C4-2B (cell line): Measurements from ENCODE around the gene SSR1.

ENCODE experiments used
- H3K27ac ChIP-seq: fragments of 450-650 bp; 2 replicates; pipeline ENCODE4 v1.5.1; 2017
- ZFX ChIP-seq: fragments of 450-650 bp; IDR thresholded peaks from 2 replicates; pipeline ENCODE4 v1.6.1; 2017
- TF ChIP-seq, protein P1 (sequence below): fragments of 450-650 bp; conservative IDR thresholded peaks from 2 replicates; pipeline ENCODE4 v1.5.1; 2017; ENCODE audit warnings: mild to moderate bottlenecking

The SSR1 gene

DNA sequence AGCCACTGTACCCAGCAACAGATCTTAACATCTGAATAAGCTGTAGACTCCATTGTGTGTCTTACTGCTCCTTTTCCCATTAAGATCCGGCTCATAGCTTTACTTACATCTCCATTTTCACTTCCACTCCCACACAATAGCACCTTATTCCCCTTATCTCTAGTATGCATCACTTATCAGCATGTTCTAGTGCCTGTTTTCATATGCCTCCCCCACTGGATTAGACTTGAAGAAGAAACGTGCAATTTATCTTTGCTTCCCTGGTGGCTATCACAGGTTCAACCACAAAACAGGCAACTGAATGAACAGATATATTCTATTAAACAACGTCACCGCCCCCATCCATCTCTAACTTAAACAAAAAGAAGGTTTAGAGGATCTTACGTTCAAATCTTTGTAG, 12.1 kb downstream of the SSR1 start:
- no peak for TF ChIP-seq ZFX
- TF ChIP-seq, protein P1, sequence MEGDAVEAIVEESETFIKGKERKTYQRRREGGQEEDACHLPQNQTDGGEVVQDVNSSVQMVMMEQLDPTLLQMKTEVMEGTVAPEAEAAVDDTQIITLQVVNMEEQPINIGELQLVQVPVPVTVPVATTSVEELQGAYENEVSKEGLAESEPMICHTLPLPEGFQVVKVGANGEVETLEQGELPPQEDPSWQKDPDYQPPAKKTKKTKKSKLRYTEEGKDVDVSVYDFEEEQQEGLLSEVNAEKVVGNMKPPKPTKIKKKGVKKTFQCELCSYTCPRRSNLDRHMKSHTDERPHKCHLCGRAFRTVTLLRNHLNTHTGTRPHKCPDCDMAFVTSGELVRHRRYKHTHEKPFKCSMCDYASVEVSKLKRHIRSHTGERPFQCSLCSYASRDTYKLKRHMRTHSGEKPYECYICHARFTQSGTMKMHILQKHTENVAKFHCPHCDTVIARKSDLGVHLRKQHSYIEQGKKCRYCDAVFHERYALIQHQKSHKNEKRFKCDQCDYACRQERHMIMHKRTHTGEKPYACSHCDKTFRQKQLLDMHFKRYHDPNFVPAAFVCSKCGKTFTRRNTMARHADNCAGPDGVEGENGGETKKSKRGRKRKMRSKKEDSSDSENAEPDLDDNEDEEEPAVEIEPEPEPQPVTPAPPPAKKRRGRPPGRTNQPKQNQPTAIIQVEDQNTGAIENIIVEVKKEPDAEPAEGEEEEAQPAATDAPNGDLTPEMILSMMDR: no peak
- no peak overlapping the region for H3K27ac ChIP-seq

DNA sequence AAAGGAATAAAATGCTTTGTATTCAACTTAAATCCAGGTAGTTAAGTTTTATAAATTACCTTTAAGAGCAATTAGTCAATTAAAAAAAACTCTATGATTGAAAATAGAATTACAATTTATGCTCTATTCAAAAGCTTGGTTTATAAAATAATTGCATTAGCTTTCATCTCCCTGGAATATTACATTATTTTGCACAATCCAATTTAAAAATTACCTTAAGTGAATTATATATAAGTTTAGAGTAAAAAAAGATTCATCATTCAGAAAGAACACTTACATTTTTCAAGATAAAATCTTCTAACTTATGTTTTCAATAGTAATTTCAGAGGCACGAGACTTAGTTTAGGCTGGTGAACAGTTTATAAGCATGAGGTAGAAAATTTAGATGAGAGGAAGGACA, 14.9 kb downstream of the SSR1 start:
- no peak overlapping the region for H3K27ac ChIP-seq
- no peak for TF ChIP-seq ZFX
- TF ChIP-seq, protein P1: no peak

DNA sequence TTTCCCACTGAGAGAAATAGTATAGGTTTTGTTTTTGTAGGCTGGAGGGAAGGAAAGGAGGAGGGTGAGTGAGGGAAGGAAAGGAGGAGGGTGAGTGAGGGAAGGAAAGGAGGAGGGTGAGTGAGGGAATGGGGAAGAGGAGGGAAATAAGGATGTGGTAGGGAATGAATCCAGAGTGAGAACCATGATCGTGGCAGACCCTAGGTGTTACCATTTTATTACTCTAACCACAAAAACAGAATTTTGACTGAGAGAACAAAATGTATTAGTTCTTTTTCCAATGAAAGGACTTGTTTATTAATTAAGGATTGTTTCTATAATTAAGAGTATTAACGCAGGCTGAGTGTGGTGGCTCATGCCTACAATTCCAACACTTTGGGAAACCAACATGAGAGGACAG, 16.4 kb downstream of the SSR1 start:
- H3K27ac ChIP-seq: no peak overlapping the region
- TF ChIP-seq ZFX: no peak
- TF ChIP-seq, protein P1: no peak

DNA sequence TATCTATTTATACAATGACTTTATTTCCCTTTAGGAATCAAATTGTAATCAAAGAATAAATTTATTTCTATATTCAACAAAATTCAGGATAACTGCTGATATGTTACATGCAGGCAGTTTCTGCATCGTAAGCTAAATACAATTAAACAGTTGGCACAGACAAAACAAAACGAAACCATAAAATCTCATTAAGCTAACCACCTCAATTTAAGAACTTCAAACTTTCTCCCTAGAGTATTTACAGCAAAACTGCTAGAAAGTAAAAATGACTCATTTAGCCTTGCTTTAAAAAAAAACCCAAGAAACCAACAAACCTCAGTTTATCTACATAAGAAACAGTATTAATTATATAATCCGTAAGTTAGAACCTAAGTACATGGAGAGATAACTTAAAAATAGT, 17.1 kb downstream of the SSR1 start:
- TF ChIP-seq, protein P1: no peak
- no peak for TF ChIP-seq ZFX
- no peak overlapping the region for H3K27ac ChIP-seq

DNA sequence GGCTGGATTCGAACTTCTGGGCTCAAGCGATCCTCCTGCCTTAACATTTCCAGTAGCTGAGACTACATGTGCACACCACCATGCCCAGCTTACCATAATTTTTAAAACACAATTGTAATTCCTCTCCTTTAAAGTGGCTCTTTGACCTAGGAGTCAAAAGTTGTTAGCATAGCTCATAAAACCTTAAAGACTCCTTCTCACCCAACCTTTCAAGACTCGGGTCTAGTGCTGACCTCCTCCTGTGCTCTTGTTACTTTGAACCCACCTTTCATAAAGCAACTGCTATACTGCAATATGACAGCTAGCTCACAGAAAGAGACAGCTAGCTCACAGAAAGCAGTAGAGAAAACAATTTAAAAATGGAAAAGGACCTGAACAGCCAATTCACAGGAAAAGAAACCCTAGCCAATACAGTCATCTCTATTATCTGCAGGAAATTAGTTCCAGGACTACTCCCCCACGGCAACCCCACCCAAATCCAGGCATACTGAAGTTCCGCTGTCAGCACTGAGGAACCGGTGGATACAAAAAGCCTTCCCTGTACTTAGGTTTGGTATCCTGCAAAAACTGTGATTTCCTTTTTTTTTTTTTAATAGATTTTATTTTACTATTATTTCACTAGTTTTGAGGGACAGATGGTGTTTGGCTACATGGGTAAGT, 20.3 kb downstream of the SSR1 start:
- H3K27ac ChIP-seq: no peak overlapping the region
- TF ChIP-seq, protein P1: no peak
- TF ChIP-seq ZFX: no peak

DNA sequence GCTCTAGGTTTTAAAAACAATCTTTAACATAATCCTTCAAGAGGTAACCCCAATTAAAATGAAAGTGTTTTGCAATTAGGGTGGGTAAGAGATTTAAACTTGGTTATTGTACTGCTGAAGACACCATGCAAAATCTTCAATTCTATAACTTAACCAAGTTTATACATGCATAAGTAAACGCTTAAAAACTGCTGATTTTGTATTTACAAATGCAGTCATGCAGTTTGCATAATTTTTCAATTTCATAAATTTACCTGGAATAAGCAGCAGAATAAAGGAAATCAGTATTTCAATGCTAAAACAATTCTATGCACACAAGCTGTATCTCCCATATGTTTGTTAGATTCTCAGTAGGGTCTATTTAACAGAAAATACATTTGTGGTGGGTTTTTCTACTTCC, 22.9 kb downstream of the SSR1 start:
- H3K27ac ChIP-seq: no peak overlapping the region
- TF ChIP-seq, protein P1: no peak
- TF ChIP-seq ZFX: no peak

DNA sequence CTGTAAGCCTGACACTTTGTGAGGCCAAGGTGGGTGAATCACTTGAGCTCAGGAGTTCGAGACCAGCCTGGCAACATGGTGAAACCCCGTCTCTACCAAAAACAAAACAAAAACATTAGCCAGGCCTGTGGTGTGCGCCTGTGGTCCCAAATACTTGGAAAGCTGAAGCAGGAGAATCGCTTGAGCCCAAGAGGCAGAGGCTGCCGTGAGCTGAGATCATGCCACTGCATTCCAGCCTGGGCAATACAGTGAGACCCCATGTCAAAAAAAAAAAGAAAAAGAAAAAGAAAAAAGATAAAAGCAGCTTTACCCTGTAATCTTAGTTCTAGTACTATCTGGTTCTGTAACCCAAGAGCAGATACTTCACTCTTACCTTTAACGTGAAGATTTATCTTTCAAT, 27.6 kb downstream of the SSR1 start:
- H3K27ac ChIP-seq: no peak overlapping the region
- TF ChIP-seq ZFX: no peak
- TF ChIP-seq, protein P1: no peak
